Neuronal stem cell (in vitro differentiated cells): Measurements from ENCODE around the gene ADAMTS17.

Experiments used
- DNase-seq: peaks from one replicate; pipeline ENCODE4 v3.0.0-alpha.2; 2013; ENCODE audit warnings: low spot score
- H2AFZ ChIP-seq: one replicate; pipeline ENCODE4 v1.6.1; 2013; ENCODE audit warnings: mild to moderate bottlenecking, low read length, inconsistent platforms
- H2AK5ac ChIP-seq: 2 replicates; pipeline ENCODE4 v1.6.1; 2013; ENCODE audit warnings: low read depth, mild to moderate bottlenecking, inconsistent platforms, low read length, moderate library complexity, mixed read lengths
- H2BK120ac ChIP-seq: 2 replicates; pipeline ENCODE4 v1.6.1; 2013; ENCODE audit warnings: low read depth, mild to moderate bottlenecking, inconsistent platforms, low read length, moderate library complexity, mixed read lengths
- H2BK12ac ChIP-seq: one replicate; pipeline ENCODE4 v1.6.1; 2013; ENCODE audit warnings: low read length, inconsistent platforms
- H2BK15ac ChIP-seq: 2 replicates; pipeline ENCODE4 v1.6.1; 2013; ENCODE audit warnings: mild to moderate bottlenecking, low read length, inconsistent platforms, mixed read lengths
- H2BK5ac ChIP-seq: one replicate; pipeline ENCODE4 v1.6.1; 2013; ENCODE audit warnings: inconsistent platforms, mild to moderate bottlenecking, low read length, moderate library complexity
- H3K14ac ChIP-seq: one replicate; pipeline ENCODE4 v1.6.1; 2013; ENCODE audit warnings: low read length, inconsistent platforms
- H3K18ac ChIP-seq: 2 replicates; pipeline ENCODE4 v1.6.1; 2013; ENCODE audit warnings: low read length, inconsistent platforms
- H3K23ac ChIP-seq: 2 replicates; pipeline ENCODE4 v1.6.1; 2013; ENCODE audit warnings: low read depth, mild to moderate bottlenecking, mixed read lengths, low read length, inconsistent platforms; ENCODE audit not compliant: poor library complexity
- H3K27ac ChIP-seq: replicated peaks from 3 replicates; pipeline ENCODE4 v1.5.1; 2013; ENCODE audit warnings: low read length, inconsistent platforms
- H3K27me3 ChIP-seq, 3 experiments: 2 replicates each; pipeline ENCODE4 v1.6.1; 2013; ENCODE audit warnings: low read length in 3 of 3, mild to moderate bottlenecking in 2 of 3, inconsistent platforms in 1 of 3, low read depth in 1 of 3, mixed read lengths in 1 of 3, moderate library complexity in 1 of 3; ENCODE audit not compliant: control insufficient read depth in 3 of 3, insufficient read depth in 3 of 3
- H3K36me3 ChIP-seq, 2 donors: replicated peaks in 1 of 2; 2 replicates each; pipeline ENCODE4 v1.6.1; 2013; ENCODE audit warnings: low read length in 2 of 2; ENCODE audit not compliant: control insufficient read depth in 2 of 2, insufficient read depth in 2 of 2
- H3K4ac ChIP-seq: 2 replicates; pipeline ENCODE4 v1.6.1; 2013; ENCODE audit warnings: inconsistent platforms, mild to moderate bottlenecking, low read length, moderate library complexity
- H3K4me1 ChIP-seq, 2 donors: 1 replicate in 1 of 2; 2 replicates in 1 of 2; pipeline ENCODE4 v1.6.1; 2013; ENCODE audit warnings: low read length in 2 of 2, low read depth in 1 of 2; ENCODE audit not compliant: control insufficient read depth in 2 of 2, insufficient read depth in 1 of 2
- H3K4me2 ChIP-seq: one replicate; pipeline ENCODE4 v1.6.1; 2013; ENCODE audit warnings: mild to moderate bottlenecking, low read length, inconsistent platforms; ENCODE audit not compliant: insufficient read depth, poor library complexity, severe bottlenecking
- H3K4me3 ChIP-seq, 2 donors: 2 replicates each; pipeline ENCODE4 v1.5.1; 2013; ENCODE audit warnings: low read length in 2 of 2, mild to moderate bottlenecking in 2 of 2, inconsistent platforms in 1 of 2, moderate library complexity in 1 of 2
- H3K79me1 ChIP-seq: one replicate; pipeline ENCODE4 v1.6.1; 2013; ENCODE audit warnings: low read depth, mild to moderate bottlenecking, inconsistent platforms, low read length, moderate library complexity
- H3K9ac ChIP-seq: one replicate; pipeline ENCODE4 v1.6.1; 2013; ENCODE audit warnings: mild to moderate bottlenecking, low read depth, low read length, inconsistent platforms; ENCODE audit not compliant: poor library complexity
- H3K9me3 ChIP-seq, 2 donors: replicated peaks in 1 of 2; 2 replicates each; pipeline versions ENCODE3 to v1.6.1; 2013; ENCODE audit warnings: low read length in 2 of 2, mild to moderate bottlenecking in 2 of 2, inconsistent platforms in 1 of 2, low read depth in 1 of 2, mixed read lengths in 1 of 2, moderate library complexity in 1 of 2; ENCODE audit not compliant: control insufficient read depth in 2 of 2, insufficient read depth in 1 of 2
- H4K8ac ChIP-seq: one replicate; pipeline ENCODE4 v1.6.1; 2013; ENCODE audit warnings: low read depth, mild to moderate bottlenecking, inconsistent platforms, low read length, moderate library complexity
- H4K91ac ChIP-seq: one replicate; pipeline ENCODE4 v1.6.1; 2013; ENCODE audit warnings: low read length, low read depth, mild to moderate bottlenecking, inconsistent platforms; ENCODE audit not compliant: poor library complexity
- whole genome bisulfite sequencing, 2 donors: extraction: QIAGEN DNeasy Blood & Tissue Kit; methylation state at CpG; one replicate each; pipeline ENCODE4 v1.1.7; 2013; ENCODE audit warnings: missing lambda C conversion rate in 2 of 2, mixed read lengths in 1 of 2; ENCODE audit not compliant: insufficient read length in 2 of 2, insufficient replicate concordance in 1 of 2; ENCODE audit errors: extremely low coverage in 2 of 2; 5-methylcytosine and 5-hydroxymethylcytosine counted together

The ADAMTS17 gene

GRCh38 chr15:100334015-100334414 lies 7.8 kb downstream of the ADAMTS17 start:
- Histone ChIP-seq H3K18ac (no peak overlapping the region), H2AFZ (no peak overlapping the region), H3K14ac (no peak overlapping the region), H4K91ac (no peak overlapping the region), H2BK12ac (no peak overlapping the region), H3K27me3 (peaks cover 0 to 16% (median 0%) of the 10 kb centered on the region in 3 experiments), H3K27ac (no peak overlapping the region), H4K8ac (no peak overlapping the region), H2AK5ac (no peak overlapping the region), H3K9me3 (no peaks in the 10 kb centered on the region), H3K4ac (no peak overlapping the region), H3K23ac (no peak overlapping the region), H3K79me1 (no peaks in the 10 kb centered on the region), H3K4me2 (no peak overlapping the region), H2BK5ac (no peak overlapping the region), H2BK15ac (no peak overlapping the region), H3K4me1 (peaks cover 0 to 5% of the 10 kb centered on the region in 2 donors), H2BK120ac (no peak overlapping the region), H3K36me3 (no peaks in the 10 kb centered on the region), H3K9ac (no peak overlapping the region), H3K4me3 (no peak overlapping the region)
- DNase-seq, result no peak
- WGBS, 2 donors, result no CpG with 5 or more reads among the region's 8 CpGs

- no peak overlapping the region for H2AK5ac ChIP-seq
- no peak overlapping the region for H3K23ac ChIP-seq
- no peak overlapping the region for H2BK5ac ChIP-seq
- H3K4me2 ChIP-seq, result no peak overlapping the region
- H3K27me3 ChIP-seq, result peaks cover 0 to 11% (median 0%) of the 10 kb centered on the region in 3 experiments
- H3K9me3 ChIP-seq, result no peaks in the 10 kb centered on the region
- DNase-seq, result no peak
- no peak overlapping the region for H3K27ac ChIP-seq
- H3K79me1 ChIP-seq, result no peaks in the 10 kb centered on the region
- peak overlapping the region; percentile 21 for H3K18ac ChIP-seq
- no peak overlapping the region for H2BK15ac ChIP-seq
- H2BK12ac ChIP-seq, result no peak overlapping the region
- no peak overlapping the region for H4K91ac ChIP-seq
- no peak overlapping the region for H2BK120ac ChIP-seq
- H3K36me3 ChIP-seq, result no peaks in the 10 kb centered on the region
- no peak overlapping the region for H2AFZ ChIP-seq
- no CpG with 5 or more reads among the region's 7 CpGs for WGBS, 2 donors
- no peak overlapping the region for H4K8ac ChIP-seq
- H3K14ac ChIP-seq, result no peak overlapping the region
- H3K4me1 ChIP-seq, result peaks cover 0 to 5% of the 10 kb centered on the region in 2 donors
- no peak overlapping the region for H3K9ac ChIP-seq
- no peak overlapping the region for H3K4ac ChIP-seq
- H3K4me3 ChIP-seq, result no peak overlapping the region
These were observed 8.5 kb downstream of the ADAMTS17 start for GRCh38 chr15:100333236-100333635.

DNA sequence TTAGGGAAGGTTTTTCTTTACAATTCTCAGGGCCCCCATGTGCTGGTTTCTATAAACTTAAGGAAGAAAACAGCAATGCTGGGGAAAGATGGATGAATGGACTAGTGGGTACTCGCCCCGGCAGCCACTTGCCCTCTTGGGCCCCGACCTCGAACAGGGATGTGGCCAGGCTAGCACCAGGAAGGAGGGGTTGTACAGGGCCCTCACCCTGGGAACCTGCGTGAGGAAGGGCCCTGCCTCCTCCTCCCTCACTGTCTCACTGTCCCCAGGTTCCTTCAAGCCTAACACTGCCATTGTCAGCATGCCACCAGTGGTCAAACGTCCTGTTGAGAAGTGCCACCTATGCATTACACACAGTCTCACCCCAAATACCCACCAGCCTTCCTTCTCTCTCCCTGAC lies 9.1 kb downstream of the ADAMTS17 start:
- no peaks in the 10 kb centered on the region for H3K79me1 ChIP-seq
- H2AK5ac ChIP-seq, result no peak overlapping the region
- no peak overlapping the region for H3K4ac ChIP-seq
- no peak overlapping the region for H3K14ac ChIP-seq
- peaks cover 0 to 8% (median 0%) of the 10 kb centered on the region in 3 experiments for H3K27me3 ChIP-seq
- H3K9me3 ChIP-seq, result no peaks in the 10 kb centered on the region
- no peak overlapping the region for H2BK120ac ChIP-seq
- no peak overlapping the region for H4K8ac ChIP-seq
- no peak overlapping the region for H2BK5ac ChIP-seq
- H2BK15ac ChIP-seq, result no peak overlapping the region
- WGBS, 2 donors, result no CpG with 5 or more reads among the region's 6 CpGs
- H3K4me1 ChIP-seq, result peaks cover 0 to 5% of the 10 kb centered on the region in 2 donors
- no peak overlapping the region for H3K27ac ChIP-seq
- no peak overlapping the region for H3K18ac ChIP-seq
- H3K9ac ChIP-seq, result no peak overlapping the region
- H3K4me3 ChIP-seq, result no peak overlapping the region
- no peaks in the 10 kb centered on the region for H3K36me3 ChIP-seq
- H3K23ac ChIP-seq, result no peak overlapping the region
- H4K91ac ChIP-seq, result no peak overlapping the region
- no peak for DNase-seq
- H2BK12ac ChIP-seq, result no peak overlapping the region
- H3K4me2 ChIP-seq, result no peak overlapping the region
- no peak overlapping the region for H2AFZ ChIP-seq

- Histone ChIP-seq H3K18ac (no peak overlapping the region), H3K9me3 (no peaks in the 10 kb centered on the region), H3K4me2 (no peak overlapping the region), H3K27me3 (peaks cover 0 to 3% (median 0%) of the 10 kb centered on the region in 3 experiments), H3K4me3 (no peak overlapping the region), H3K79me1 (no peaks in the 10 kb centered on the region), H2BK15ac (no peak overlapping the region), H3K4me1 (peaks cover 0 to 5% of the 10 kb centered on the region in 2 donors), H4K91ac (no peak overlapping the region), H4K8ac (no peak overlapping the region), H3K23ac (no peak overlapping the region), H2AK5ac (no peak overlapping the region), H2BK5ac (no peak overlapping the region), H3K36me3 (no peaks in the 10 kb centered on the region), H3K27ac (no peak overlapping the region), H3K14ac (no peak overlapping the region), H2BK120ac (no peak overlapping the region), H3K4ac (no peak overlapping the region), H2AFZ (no peak overlapping the region), H3K9ac (no peak overlapping the region), H2BK12ac (no peak overlapping the region)
- DNase-seq, result no peak
- WGBS, 2 donors, result no CpG with 5 or more reads among the region's 13 CpGs
These were observed 9.5 kb downstream of the ADAMTS17 start for GRCh38 chr15:100332231-100332630.
